PFSK-1 (cell line): Measurements from ENCODE around the gene PAXX.

Experiments
- POLR2AphosphoS5 ChIP-seq: IDR thresholded peaks from 2 replicates; pipeline ENCODE4 v1.6.1; 2012; ENCODE audit warnings: low read depth, mild to moderate bottlenecking, control low read depth, low read length, moderate library complexity
- TAF1 ChIP-seq: IDR thresholded peaks from 2 replicates; pipeline ENCODE4 v1.6.1; 2012; ENCODE audit warnings: low read length, control low read depth, borderline replicate concordance; ENCODE audit not compliant: insufficient read depth

- TF ChIP-seq TAF1 (peak; percentile 28; the same call in 1 of the 2 replicates), POLR2AphosphoS5 (peak; percentile 37; the same call in 1 of the 2 replicates)
Observed at GRCh38 chr9:137041124-137041523, 48.9 kb downstream of the PAXX start.
